NCI-H345 treated with DMSO at 0.1 percent for 48 hours (cell line): ENCODE results near the gene DDX31.

Experiments
- DNase-seq: peaks from one replicate; lab custom pipeline; 2025; ENCODE audit not compliant: unreplicated experiment; lab: John Stamatoyannopoulos, UW

DDX31 gene

DNA sequence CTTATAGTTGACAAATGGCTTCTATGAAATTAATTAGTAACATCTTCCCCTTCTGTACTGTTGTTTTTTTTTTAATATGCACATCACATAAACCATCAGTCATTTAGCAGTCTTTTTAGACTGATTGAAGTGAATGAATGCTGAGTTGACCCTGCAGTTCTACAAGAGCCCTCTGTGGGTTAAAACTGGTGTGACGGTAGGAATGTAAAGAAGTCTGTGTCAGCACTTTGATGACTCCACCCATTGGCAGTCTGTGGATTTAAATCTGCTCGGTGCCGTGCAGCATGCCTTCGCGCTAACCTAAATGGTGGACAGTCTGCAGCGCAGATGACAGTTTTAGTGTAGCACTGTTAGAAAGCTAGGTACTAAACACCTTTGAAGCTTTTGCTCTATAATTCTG is 3.6 kb upstream of the DDX31 start:
- DNase-seq: no peak

GRCh38 chr9:132672413-132672690 is 2.6 kb upstream of the DDX31 start:
- DNase-seq: no peak

DNA sequence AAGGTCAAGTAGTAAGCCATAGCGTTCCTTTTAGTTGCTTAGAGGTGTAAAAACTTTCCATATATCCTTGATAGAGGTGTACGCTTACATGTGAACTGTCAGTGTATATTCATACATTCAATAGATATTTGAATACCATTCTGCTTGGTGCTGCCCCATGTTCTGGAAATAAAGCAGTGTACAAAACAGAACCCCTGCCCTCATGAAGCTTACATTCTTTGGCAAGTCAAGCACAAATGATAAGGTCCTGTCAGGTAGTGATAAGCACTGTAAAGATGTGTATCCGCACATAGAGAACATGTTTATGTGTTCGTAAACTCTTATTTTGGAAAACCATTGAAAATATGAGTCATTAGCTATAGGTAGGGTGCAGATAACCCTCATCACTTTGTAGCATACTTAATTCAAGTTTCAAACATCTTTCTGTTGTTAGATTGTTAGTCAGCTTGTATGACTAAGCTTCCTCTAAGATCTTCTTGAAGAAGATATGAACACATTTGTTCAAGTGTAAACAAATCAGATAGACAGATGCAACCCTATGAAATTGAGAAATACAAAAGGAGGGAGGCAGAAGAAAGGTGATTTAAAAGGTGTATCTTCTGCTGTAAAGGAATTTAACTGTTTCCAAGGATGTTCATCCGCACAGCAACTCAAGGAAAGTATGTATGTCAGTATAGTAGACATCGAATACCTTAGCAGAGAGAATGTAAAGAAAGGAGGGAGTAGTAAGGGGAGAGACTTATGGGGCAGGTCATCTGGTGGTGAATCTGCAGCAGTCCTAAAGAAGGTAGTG is 2.0 kb upstream of the DDX31 start:
- DNase-seq: no peak

DNA sequence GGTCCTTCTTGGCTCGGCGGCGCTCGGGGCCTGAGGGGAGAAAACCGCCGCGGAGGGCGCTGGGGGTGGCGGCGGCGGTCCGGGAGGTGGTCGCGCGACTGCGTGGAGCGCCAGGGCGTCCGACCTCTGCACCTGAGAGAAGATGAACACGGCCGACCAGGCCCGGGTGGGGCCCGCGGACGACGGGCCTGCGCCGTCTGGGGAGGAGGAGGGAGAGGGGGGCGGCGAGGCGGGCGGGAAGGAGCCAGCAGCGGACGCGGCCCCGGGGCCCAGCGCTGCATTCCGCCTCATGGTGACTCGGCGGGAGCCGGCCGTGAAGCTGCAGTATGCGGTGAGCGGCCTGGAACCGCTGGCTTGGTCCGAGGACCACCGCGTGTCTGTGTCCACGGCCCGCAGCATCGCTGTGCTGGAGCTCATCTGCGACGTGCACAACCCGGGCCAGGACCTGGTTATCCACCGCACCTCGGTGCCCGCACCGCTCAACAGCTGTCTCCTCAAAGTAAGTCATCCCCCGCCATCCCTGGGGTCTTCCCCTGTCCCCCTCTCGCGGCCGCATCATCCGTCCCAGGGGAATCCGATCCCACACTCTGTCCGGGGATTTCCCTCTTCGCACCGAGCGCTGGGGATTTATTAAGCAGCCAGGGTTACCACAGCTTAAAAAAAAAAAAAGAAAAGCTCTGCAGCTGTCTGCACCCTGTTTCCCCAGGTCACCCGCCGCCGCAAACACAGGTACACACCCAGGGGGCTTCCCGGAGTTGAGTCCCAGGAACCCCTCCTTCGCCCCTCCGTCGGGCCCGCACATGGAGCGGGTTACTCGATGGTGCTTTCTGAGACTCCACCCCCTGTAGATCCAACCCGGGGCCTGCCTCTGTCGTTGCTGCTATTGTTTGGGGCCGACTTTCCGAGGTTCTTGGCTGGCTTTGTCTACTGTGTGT is 941 bp upstream of the DDX31 start, which contains the start of gene GTF3C4:
Gene GTF3C4, plus strand, starts transcription at position 8 of the 935 bp plus-strand sequence. Its CDS starts 135 bp downstream, at position 143.
- no peak for DNase-seq

GRCh38 chr9:132669319-132669697 is 475 bp downstream of the DDX31 start:
- DNase-seq: no peak

GRCh38 chr9:132663851-132664250 is 5.9 kb downstream of the DDX31 start:
- DNase-seq: no peak

- DNase-seq: no peak
These were observed 6.7 kb downstream of the DDX31 start for GRCh38 chr9:132663117-132663516.

DNA sequence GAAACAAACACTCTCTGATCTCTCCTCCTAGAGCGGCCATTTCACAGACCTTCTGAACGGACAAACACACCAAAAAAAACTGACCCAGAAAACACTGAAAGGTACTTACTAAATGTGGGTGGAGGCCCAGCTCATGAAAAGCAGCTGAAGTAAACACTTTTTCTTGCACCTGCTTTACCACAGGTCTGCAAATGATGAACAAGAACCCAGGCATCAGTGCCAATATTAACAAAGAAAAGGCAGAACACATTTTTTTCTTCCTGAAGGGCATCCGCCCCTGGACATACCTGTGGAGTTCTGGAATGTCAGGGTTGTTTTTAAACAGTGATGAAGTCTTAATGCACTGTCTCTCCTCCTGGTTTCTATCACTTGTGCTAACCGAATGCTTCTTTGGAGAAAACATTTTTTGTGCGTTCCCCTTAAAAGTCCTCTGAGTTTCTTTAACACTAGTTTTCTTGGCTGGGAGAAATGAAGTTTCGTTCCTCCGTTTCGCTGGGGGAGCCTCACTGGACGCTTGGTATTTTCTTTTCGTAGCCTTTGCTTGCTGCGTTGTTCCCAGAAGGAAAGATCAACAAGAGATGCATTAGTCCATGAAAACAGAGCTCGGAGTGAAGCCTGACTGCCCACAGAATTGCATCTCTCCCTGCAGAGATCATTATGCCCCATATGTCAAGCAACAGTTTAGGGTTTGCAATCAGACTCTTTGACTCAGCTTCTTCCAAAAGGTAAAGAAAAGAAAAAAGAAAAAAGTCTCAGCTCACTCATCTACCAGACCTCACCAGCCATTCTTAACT is 7.4 kb downstream of the DDX31 start:
- DNase-seq: no peak

- no peak for DNase-seq
These were observed 13.5 kb downstream of the DDX31 start for GRCh38 chr9:132656299-132656698.

DNA sequence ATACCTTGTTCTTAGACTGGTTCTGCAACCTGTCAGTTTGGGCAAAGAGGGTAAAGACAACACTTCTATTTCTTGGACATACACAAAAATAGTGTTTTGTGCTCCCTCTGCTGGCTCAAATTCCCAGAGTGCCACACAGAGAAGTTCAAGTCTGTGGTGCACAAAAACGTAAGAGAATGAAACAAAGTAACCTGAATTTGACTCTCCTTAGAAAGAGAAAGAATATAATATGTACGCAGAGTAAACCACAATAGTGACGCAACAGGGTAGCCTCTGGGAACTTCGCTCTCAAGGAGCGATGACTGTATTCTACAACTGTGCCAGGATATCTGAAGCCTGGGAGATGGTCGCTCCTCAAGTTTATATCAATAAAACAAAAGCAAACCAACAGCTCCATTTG is 18.5 kb downstream of the DDX31 start:
- DNase-seq: peak; percentile 18

- no peak for DNase-seq
These were observed 21.1 kb downstream of the DDX31 start for GRCh38 chr9:132648685-132649084.

DNA sequence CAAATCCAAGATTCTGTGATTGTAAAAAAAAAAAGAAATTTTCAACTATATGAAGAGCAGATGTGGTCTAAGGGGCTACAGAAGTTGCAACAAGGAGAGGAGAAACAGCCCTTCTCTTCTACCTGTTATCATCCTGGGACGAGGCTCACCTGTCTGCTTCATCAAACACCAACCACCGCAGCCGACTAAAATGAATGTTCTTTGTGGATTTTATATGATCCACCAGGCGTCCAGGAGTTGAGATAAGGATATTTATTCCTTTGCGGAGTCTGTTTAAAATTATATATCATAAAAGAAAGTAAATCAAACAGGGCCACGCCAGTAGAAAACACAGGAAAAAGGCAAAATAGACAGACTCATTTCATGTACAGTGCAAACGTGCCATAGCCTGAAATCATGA is 21.5 kb downstream of the DDX31 start:
- DNase-seq: no peak

DNA sequence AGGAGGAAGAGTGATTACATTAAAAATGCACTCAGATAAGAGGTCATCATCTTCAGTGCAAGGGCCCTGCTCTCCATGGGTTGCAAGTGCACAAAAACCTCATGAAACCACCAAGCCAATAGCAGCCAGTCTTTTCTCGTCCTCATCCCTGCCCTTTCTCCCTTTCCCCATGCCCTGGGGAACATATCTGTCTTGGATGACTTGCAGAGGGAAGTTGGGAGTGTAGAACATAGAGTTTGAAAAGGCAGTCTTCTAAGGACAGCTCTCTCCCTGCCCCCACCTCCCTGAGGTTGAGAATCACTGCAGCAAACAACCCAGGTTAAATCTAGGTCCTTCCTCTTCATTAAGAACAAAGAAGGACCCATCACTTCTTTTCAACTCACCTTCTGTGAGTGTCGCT is 22.0 kb downstream of the DDX31 start:
- no peak for DNase-seq

DNA sequence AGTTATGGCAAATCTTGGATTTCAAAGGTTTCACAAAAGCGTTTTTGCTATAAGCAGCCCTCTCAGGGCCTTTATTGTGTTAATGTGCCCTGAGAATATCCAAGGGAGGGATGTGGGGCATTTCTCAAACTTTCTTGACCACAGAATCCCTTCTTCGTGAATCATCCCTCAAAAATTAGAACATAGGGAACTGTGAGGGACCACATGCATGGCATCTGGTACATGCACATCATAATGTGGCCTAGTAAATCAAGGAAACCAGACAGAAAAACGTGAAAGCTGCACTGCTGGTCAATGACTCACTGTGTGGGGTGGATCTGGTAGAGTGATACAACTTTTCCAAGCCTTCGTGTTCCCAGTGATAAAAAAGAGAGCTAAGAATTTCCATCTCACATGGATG is 22.4 kb downstream of the DDX31 start:
- DNase-seq: no peak

GRCh38 chr9:132646726-132647125 is 23.1 kb downstream of the DDX31 start:
- DNase-seq: no peak

GRCh38 chr9:132645711-132646110 is 24.1 kb downstream of the DDX31 start:
- no peak for DNase-seq

DNA sequence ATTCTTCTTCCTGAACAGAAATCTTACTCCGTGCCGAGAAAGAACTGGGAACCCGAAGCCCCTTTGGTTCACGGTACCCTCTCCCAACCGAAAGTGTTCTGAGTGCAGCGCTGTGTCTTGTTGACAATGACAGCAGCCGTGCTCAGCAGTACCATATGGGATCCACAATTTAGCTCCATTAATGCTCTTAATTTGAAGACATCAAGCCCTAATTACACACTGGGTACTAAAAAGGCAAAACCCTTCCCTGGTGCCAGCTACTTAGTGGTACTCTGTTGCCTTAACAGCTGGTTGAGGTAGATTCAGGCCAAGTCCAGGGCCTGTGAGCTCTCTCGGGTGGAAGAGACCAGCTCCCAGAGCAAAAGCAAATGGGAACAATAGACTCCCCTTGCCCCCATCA is 24.5 kb downstream of the DDX31 start:
- DNase-seq: no peak

- no peak for DNase-seq
These were observed 25.5 kb downstream of the DDX31 start for GRCh38 chr9:132644251-132644650.

- no peak for DNase-seq
These were observed 28.6 kb downstream of the DDX31 start for GRCh38 chr9:132641216-132641615.

DNA sequence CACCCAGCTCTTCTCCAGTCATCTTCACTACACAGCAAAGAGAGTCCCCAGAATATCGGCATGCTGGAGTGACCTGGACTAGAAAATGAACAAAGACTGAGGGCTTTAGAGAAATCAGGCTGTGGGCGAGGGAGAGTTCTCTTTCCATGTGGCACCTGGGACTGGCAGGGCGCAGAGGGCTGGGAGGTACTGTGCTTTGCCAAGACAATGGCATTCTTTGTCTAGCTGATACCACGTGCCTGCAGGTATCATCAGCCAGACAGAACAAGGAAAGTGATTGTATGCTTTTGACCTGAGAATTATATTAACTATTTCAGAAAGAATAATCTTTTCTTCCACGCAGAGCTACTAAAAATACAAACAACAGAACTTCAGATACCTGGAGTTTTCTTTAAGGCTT is 30.5 kb downstream of the DDX31 start:
- DNase-seq: no peak

- no peak for DNase-seq
These were observed 31.5 kb downstream of the DDX31 start for GRCh38 chr9:132638240-132638639.

GRCh38 chr9:132637801-132638200 is 32.0 kb downstream of the DDX31 start:
- DNase-seq: no peak
